Neural progenitor cell (in vitro differentiated cells): ENCODE results near the gene SC5D. TPM values are rescaled to one million over a fixed set of nuclear protein-coding genes. Genes with fewer than 3 reads are reported as not detected.

Experiments used
- DNase-seq: peaks from one replicate; pipeline ENCODE4 v3.0.0-alpha.2; 2016; ENCODE audit warnings: low spot score
- H2AFZ ChIP-seq: fragments of 200-600 bp; sonication (generic); replicated peaks from 2 replicates; pipeline ENCODE4 v1.6.1; 2016; ENCODE audit warnings: antibody characterized with exemption
- H3F3A ChIP-seq: fragments of 200-600 bp; sonication (generic); 2 replicates; pipeline ENCODE4 v1.6.1; 2016; ENCODE audit warnings: antibody characterized with exemption, low read depth
- H3K27ac ChIP-seq: fragments of 200-600 bp; sonication (generic); 2 replicates; pipeline ENCODE4 v1.5.1; 2016; ENCODE audit warnings: mild to moderate bottlenecking
- H3K27me3 ChIP-seq: fragments of 200-600 bp; sonication (generic); 2 replicates; pipeline ENCODE4 v1.6.1; 2016; ENCODE audit warnings: mild to moderate bottlenecking, moderate library complexity
- H3K36me3 ChIP-seq: fragments of 200-600 bp; sonication (generic); 2 replicates; pipeline ENCODE4 v1.5.1; 2016
- H3K4me1 ChIP-seq: fragments of 200-600 bp; sonication (generic); 2 replicates; pipeline ENCODE4 v1.6.1; 2016; ENCODE audit warnings: mixed run types
- H3K4me2 ChIP-seq: fragments of 200-600 bp; sonication (generic); 2 replicates; pipeline ENCODE4 v1.6.1; 2016
- H3K4me3 ChIP-seq: fragments of 200-600 bp; sonication (generic); 2 replicates; pipeline ENCODE4 v1.5.1; 2016
- H3K79me2 ChIP-seq: fragments of 200-600 bp; sonication (generic); 2 replicates; pipeline ENCODE4 v1.6.1; 2016; ENCODE audit warnings: low read depth
- H3K9ac ChIP-seq: fragments of 200-600 bp; sonication (generic); 2 replicates; pipeline ENCODE4 v1.6.1; 2016
- H3K9me3 ChIP-seq: fragments of 200-600 bp; sonication (generic); 2 replicates; pipeline ENCODE4 v1.5.1; 2016; ENCODE audit warnings: low read depth
- H4K20me1 ChIP-seq: fragments of 200-600 bp; sonication (generic); 2 replicates; pipeline ENCODE4 v1.6.1; 2016; ENCODE audit warnings: low read depth
- H3K27ac Mint-ChIP-seq: 3 replicates; pipeline ENCODE4 v1.8.0; 2021; ENCODE audit warnings: mixed read lengths
- H3K27me3 Mint-ChIP-seq: 2 replicates; pipeline ENCODE4 v1.8.0; 2022; ENCODE audit warnings: low read depth, mild to moderate bottlenecking, inconsistent platforms, moderate library complexity, mixed read lengths; ENCODE audit not compliant: insufficient read depth
- H3K36me3 Mint-ChIP-seq: 3 replicates; pipeline ENCODE4 v1.8.0; 2021; ENCODE audit warnings: mixed read lengths
- H3K4me1 Mint-ChIP-seq: 3 replicates; pipeline ENCODE4 v1.8.0; 2021; ENCODE audit warnings: mixed read lengths
- H3K4me3 Mint-ChIP-seq: 3 replicates; pipeline ENCODE4 v1.8.0; 2021; ENCODE audit warnings: mild to moderate bottlenecking, moderate library complexity, mixed read lengths
- H3K9me3 Mint-ChIP-seq: 3 replicates; pipeline ENCODE4 v1.8.0; 2020; ENCODE audit warnings: mixed read lengths
- EZH2 ChIP-seq: fragments of 200-600 bp; sonication (generic); IDR thresholded peaks from 2 replicates; pipeline ENCODE4 v1.6.1; 2017; ENCODE audit warnings: antibody characterized with exemption, mild to moderate bottlenecking, moderate library complexity
- EZH2phosphoT487 ChIP-seq: fragments of 200-600 bp; sonication (generic); IDR thresholded peaks from 2 replicates; pipeline ENCODE4 v1.6.1; 2017; ENCODE audit warnings: antibody characterized with exemption
- total RNA-seq: library from RNA; depleted of rRNA; stranded (reverse); fragments of >200 nt; gene quantifications from 2 replicates; pipeline ENCODE4 v1.2.3, GENCODE V29; 2015; ENCODE audit warnings: low replicate concordance
- TF ChIP-seq, protein P1 (sequence below): fragments of 200-600 bp; sonication (generic); IDR thresholded peaks from 2 replicates; pipeline ENCODE4 v1.5.1; 2017; ENCODE audit warnings: antibody characterized with exemption, mild to moderate bottlenecking

Gene SC5D
- total RNA-seq, 1 donor from 2014 or later, result 80.7 TPM

DNA sequence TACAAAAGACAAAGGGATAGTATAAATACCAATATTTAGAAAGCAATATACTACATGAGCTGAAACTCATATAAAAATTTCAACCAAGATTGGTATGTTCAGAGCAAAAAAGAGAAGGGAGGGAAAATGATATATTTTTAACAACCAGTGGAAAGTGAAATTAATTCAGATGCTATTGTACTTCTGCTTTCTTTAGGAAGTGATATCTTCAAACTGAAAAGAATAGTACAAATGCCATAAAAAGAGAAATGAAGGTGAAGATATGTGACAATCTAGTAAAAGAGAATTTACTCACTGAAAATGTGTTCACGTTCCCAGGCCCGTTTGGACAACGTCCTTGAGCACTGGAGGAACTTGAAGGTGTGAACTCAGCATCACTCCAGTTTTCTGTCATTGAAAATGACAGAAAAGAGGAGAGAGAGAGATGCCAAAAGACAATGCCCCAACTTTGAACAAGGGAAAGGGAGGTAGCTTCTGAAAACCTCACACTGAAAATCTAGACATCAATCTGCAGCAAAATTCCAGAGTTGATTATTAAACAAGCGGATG lies 47.5 kb downstream of the SC5D start:
- no peak for TF ChIP-seq EZH2
- TF ChIP-seq, protein P1, sequence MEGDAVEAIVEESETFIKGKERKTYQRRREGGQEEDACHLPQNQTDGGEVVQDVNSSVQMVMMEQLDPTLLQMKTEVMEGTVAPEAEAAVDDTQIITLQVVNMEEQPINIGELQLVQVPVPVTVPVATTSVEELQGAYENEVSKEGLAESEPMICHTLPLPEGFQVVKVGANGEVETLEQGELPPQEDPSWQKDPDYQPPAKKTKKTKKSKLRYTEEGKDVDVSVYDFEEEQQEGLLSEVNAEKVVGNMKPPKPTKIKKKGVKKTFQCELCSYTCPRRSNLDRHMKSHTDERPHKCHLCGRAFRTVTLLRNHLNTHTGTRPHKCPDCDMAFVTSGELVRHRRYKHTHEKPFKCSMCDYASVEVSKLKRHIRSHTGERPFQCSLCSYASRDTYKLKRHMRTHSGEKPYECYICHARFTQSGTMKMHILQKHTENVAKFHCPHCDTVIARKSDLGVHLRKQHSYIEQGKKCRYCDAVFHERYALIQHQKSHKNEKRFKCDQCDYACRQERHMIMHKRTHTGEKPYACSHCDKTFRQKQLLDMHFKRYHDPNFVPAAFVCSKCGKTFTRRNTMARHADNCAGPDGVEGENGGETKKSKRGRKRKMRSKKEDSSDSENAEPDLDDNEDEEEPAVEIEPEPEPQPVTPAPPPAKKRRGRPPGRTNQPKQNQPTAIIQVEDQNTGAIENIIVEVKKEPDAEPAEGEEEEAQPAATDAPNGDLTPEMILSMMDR, result no peak
- TF ChIP-seq EZH2phosphoT487, result no peak

DNA sequence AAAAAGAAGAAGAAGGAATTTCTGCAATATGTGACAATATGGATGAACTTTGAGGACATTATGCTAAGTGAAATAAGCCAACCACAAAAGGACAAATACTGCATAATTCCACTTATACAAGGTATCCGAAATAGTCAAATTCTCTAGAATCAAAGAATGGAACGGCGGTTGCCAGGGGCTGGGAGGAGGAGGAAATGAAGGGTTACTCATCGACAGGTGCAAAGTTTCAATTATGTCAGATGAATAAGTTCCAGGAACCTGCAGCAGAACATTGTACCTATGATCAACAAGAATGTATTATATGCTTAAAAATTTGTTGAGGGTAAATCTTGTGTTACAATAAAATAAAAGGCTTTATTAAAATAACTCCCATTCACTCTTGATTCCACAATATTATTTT lies 49.0 kb downstream of the SC5D start:
- no peaks in the 10 kb centered on the region for H3F3A ChIP-seq
- H3K4me3 Mint-ChIP-seq, result no peak overlapping the region

More for the DNA sequence above, 47.5 kb downstream of the SC5D start:
- H4K20me1 ChIP-seq, result no peaks in the 10 kb centered on the region
- no peak overlapping the region for H3K4me3 ChIP-seq
- Mint-ChIP-seq H3K27me3 (no peaks in the 10 kb centered on the region), H3K27ac (no peak overlapping the region), H3K4me3 (no peak overlapping the region), H3K9me3 (no peaks in the 10 kb centered on the region), H3K36me3 (no peaks in the 10 kb centered on the region), H3K4me1 (peaks cover 6% of the 10 kb centered on the region)
- no peaks in the 10 kb centered on the region for H3K36me3 ChIP-seq
- DNase-seq, result no peak
- no peaks in the 10 kb centered on the region for H3K79me2 ChIP-seq
- H3K9me3 ChIP-seq, result no peaks in the 10 kb centered on the region
- H3K27ac ChIP-seq, result no peak overlapping the region
- no peak overlapping the region for H3K4me2 ChIP-seq
- H3F3A ChIP-seq, result no peaks in the 10 kb centered on the region
- H2AFZ ChIP-seq, result no peak overlapping the region
- no peaks in the 10 kb centered on the region for H3K4me1 ChIP-seq
- no peaks in the 10 kb centered on the region for H3K27me3 ChIP-seq
- no peak overlapping the region for H3K9ac ChIP-seq

DNA sequence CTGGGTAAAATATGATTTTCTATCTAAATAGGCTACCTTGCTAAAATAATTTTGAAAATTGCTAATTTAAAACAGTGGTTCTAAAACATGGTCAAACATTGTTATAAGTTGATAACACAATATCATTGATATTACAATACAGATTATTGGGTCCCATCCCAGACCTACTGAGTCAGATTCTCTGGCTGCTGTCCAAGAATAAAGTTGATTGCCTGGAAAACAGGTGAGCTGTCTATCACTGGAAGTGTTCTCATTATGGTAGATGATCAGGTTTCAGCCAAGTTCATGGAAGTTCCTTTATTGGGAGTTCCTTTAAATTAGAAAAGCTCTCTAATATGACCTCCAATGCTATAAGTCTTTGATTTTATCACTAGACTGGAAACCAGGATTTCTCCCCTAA lies 52.3 kb downstream of the SC5D start:
- no peaks in the 10 kb centered on the region for H3K27me3 ChIP-seq
- H3K4me3 Mint-ChIP-seq, result no peak overlapping the region
- H3K27ac ChIP-seq, result no peak overlapping the region
- H3F3A ChIP-seq, result no peaks in the 10 kb centered on the region
- H3K79me2 ChIP-seq, result no peaks in the 10 kb centered on the region
- no peak overlapping the region for H3K4me2 ChIP-seq
- DNase-seq, result no peak
- no peaks in the 10 kb centered on the region for H3K9me3 Mint-ChIP-seq
- H3K9ac ChIP-seq, result no peak overlapping the region
- peaks cover 5% of the 10 kb centered on the region for H3K4me1 ChIP-seq
- H3K4me1 Mint-ChIP-seq, result peaks cover 9% of the 10 kb centered on the region
- no peaks in the 10 kb centered on the region for H3K9me3 ChIP-seq
- H3K36me3 Mint-ChIP-seq, result no peaks in the 10 kb centered on the region
- peaks cover 4% of the 10 kb centered on the region for H3K27me3 Mint-ChIP-seq
- no peak overlapping the region for H3K4me3 ChIP-seq
- TF ChIP-seq EZH2phosphoT487 (no peak), EZH2 (no peak)
- TF ChIP-seq, protein P1, result no peak
- no peaks in the 10 kb centered on the region for H4K20me1 ChIP-seq
- no peak overlapping the region for H2AFZ ChIP-seq
- no peak overlapping the region for H3K27ac Mint-ChIP-seq
- H3K36me3 ChIP-seq, result no peaks in the 10 kb centered on the region

More for the DNA sequence above, 49.0 kb downstream of the SC5D start:
- Histone ChIP-seq H3K4me3 (no peak overlapping the region), H3K27ac (no peak overlapping the region), H3K4me1 (no peaks in the 10 kb centered on the region), H3K4me2 (no peak overlapping the region), H2AFZ (no peak overlapping the region), H4K20me1 (no peaks in the 10 kb centered on the region), H3K27me3 (no peaks in the 10 kb centered on the region), H3K79me2 (no peaks in the 10 kb centered on the region), H3K9ac (no peak overlapping the region), H3K36me3 (no peaks in the 10 kb centered on the region), H3K9me3 (no peaks in the 10 kb centered on the region)
- TF ChIP-seq EZH2, result no peak
- TF ChIP-seq EZH2phosphoT487, result no peak
- TF ChIP-seq, protein P1, result no peak
- Mint-ChIP-seq H3K27ac (no peak overlapping the region), H3K36me3 (no peaks in the 10 kb centered on the region), H3K4me1 (peaks cover 3% of the 10 kb centered on the region), H3K9me3 (no peaks in the 10 kb centered on the region), H3K27me3 (peaks cover 2% of the 10 kb centered on the region)
- no peak for DNase-seq
